Activated CD4-positive, alpha-beta memory T cell treated with anti-CD3 and anti-CD28 coated beads for 36 hours (primary cell): ENCODE measurements around the gene ERBB4. TPM values are rescaled to one million over a fixed set of nuclear protein-coding genes. Genes with fewer than 3 reads are reported as not detected.

ENCODE experiments used
- CTCF ChIA-PET: fragments of 350-600 bp; sonication (Branson Sonifier 250); formaldehyde crosslinking; loops from one replicate; lab custom pipeline; 2021; ENCODE audit warnings: antibody characterized with exemption, inconsistent platforms; lab: Charles Lee
- POLR2A ChIA-PET: fragments of 350-600 bp; sonication (Branson Sonifier 250); formaldehyde crosslinking; loops from one replicate; lab custom pipeline; 2021; ENCODE audit warnings: antibody characterized with exemption; lab: Charles Lee
- DNase-seq: peaks from one replicate; pipeline ENCODE4 v3.0.0-alpha.2; 2020
- H3K27ac Mint-ChIP-seq: one replicate; pipeline ENCODE4 v1.8.0; 2021; ENCODE audit warnings: mixed read lengths
- H3K27me3 Mint-ChIP-seq: one replicate; pipeline ENCODE4 v1.8.0; 2021; ENCODE audit warnings: mixed read lengths
- H3K36me3 Mint-ChIP-seq: one replicate; pipeline ENCODE4 v1.8.0; 2021; ENCODE audit warnings: mixed read lengths
- H3K4me1 Mint-ChIP-seq: one replicate; pipeline ENCODE4 v1.8.0; 2021; ENCODE audit warnings: low read depth, mixed read lengths
- H3K4me3 Mint-ChIP-seq: one replicate; pipeline ENCODE4 v1.8.0; 2021; ENCODE audit warnings: mild to moderate bottlenecking, mixed read lengths
- H3K9me3 Mint-ChIP-seq: one replicate; pipeline ENCODE4 v1.8.0; 2021; ENCODE audit warnings: mixed read lengths
- intact Hi-C: fragments of 100-400 bp; cut with micrococcal nuclease; formaldehyde crosslinking; loops from one replicate; pipeline ENCODE4 v1.15.1; 2023
- total RNA-seq, 2 experiments: library from RNA; stranded (reverse); gene quantifications; one replicate each; pipeline ENCODE4 v1.2.3, GENCODE V29; 2021

ERBB4 gene
- total RNA-seq, 2 experiments from 2014 or later = not detected

- peaks cover 4% of the 10 kb centered on the region for H3K9me3 Mint-ChIP-seq
- H3K4me3 Mint-ChIP-seq = no peak overlapping the region
- POLR2A ChIA-PET = no interaction called here
- CTCF ChIA-PET = no interaction called here
- no peak for DNase-seq
- H3K4me1 Mint-ChIP-seq = no peaks in the 10 kb centered on the region
- intact Hi-C loops = no loop called here
- no peak overlapping the region for H3K27ac Mint-ChIP-seq
- no peaks in the 10 kb centered on the region for H3K27me3 Mint-ChIP-seq
- no peaks in the 10 kb centered on the region for H3K36me3 Mint-ChIP-seq
Measured at GRCh38 chr2:212414767-212415211, 123.8 kb downstream of the ERBB4 start.

DNA sequence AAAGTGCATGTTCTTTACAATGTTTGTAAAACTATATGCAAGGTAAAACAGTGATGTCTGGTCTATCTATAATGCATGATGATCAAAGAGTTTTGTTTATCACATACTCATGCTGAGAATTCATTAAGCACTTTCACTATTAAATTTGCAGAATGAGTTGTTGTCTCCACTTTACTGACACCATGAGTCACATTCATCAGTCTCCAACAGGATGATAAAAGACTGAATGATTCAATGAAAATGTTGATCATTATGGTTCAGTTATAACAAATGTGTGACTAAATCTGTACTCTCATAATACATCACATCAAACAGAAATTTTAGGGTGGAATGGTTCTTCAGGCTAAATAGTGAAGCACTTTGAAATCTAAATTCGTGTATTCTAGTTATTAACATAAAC lies 129.0 kb downstream of the ERBB4 start:
- intact Hi-C loops = no loop called here
- H3K27me3 Mint-ChIP-seq = no peaks in the 10 kb centered on the region

DNA sequence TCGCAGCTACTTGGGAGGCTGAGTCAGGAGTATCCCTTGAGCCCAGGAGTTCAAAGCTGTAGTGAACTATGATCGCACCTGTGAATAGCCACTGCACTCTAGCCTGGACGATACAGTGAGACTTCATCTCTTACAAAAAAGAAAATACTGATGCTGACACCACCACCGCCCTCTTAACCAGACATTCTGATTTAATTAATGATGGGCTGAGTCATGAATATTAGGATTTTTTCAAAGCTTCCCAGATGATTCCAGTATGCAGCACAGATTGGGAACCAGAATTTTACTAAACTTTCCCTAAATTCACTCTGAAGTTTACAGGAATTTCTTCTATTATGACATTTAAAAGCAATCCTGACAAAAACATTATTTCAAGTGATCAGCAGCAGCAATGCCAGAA lies 130.1 kb downstream of the ERBB4 start:
- H3K4me1 Mint-ChIP-seq = no peaks in the 10 kb centered on the region
- intact Hi-C loops = no loop called here
- ChIA-PET POLR2A (no interaction called here), CTCF (no interaction called here)
- peaks cover 14% of the 10 kb centered on the region for H3K9me3 Mint-ChIP-seq
- no peak overlapping the region for H3K4me3 Mint-ChIP-seq
- H3K27ac Mint-ChIP-seq = no peak overlapping the region
- no peaks in the 10 kb centered on the region for H3K27me3 Mint-ChIP-seq
- no peaks in the 10 kb centered on the region for H3K36me3 Mint-ChIP-seq
- DNase-seq = no peak

More for the DNA sequence above, 129.0 kb downstream of the ERBB4 start:
- no peak for DNase-seq
- Mint-ChIP-seq H3K9me3 (peaks cover 14% of the 10 kb centered on the region), H3K4me3 (no peak overlapping the region), H3K4me1 (no peaks in the 10 kb centered on the region), H3K36me3 (no peaks in the 10 kb centered on the region), H3K27ac (no peak overlapping the region)
- ChIA-PET CTCF (no interaction called here), POLR2A (no interaction called here)

GRCh38 chr2:212406716-212407115 lies 131.9 kb downstream of the ERBB4 start:
- ChIA-PET CTCF (no interaction called here), POLR2A (no interaction called here)
- intact Hi-C loops = no loop called here

GRCh38 chr2:212402316-212402715 lies 136.3 kb downstream of the ERBB4 start:
- Mint-ChIP-seq H3K36me3 (no peaks in the 10 kb centered on the region), H3K4me1 (no peaks in the 10 kb centered on the region), H3K27ac (no peak overlapping the region), H3K4me3 (no peak overlapping the region), H3K9me3 (peaks cover 11% of the 10 kb centered on the region), H3K27me3 (no peaks in the 10 kb centered on the region)
- no peak for DNase-seq
- intact Hi-C loops = no loop called here
- ChIA-PET CTCF (no interaction called here), POLR2A (no interaction called here)

More at GRCh38 chr2:212406716-212407115, 131.9 kb downstream of the ERBB4 start:
- no peak for DNase-seq
- Mint-ChIP-seq H3K27me3 (no peaks in the 10 kb centered on the region), H3K36me3 (no peaks in the 10 kb centered on the region), H3K9me3 (peaks cover 11% of the 10 kb centered on the region), H3K4me1 (no peaks in the 10 kb centered on the region), H3K4me3 (no peak overlapping the region), H3K27ac (no peak overlapping the region)

DNA sequence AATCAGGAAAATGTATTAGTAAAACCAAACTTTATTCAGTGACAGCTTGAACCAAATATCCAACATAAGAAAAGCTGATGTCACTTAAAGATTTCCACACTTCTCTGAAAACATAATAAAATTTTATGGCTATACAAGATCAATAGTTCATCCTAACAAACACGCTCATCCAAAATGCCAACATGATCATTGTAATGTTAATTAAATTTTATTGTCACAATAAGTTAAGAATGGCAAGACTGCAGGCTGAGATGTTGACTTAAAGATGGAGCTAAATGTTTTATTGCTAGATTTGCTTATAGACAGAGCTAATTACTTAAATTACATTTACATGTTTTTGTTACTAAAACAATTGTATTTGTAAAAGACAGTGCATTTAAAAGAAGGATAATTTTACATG lies 140.3 kb downstream of the ERBB4 start:
- intact Hi-C loops = no loop called here
- no peak for DNase-seq
- no peak overlapping the region for H3K27ac Mint-ChIP-seq
- POLR2A ChIA-PET = no interaction called here
- no peaks in the 10 kb centered on the region for H3K4me1 Mint-ChIP-seq
- H3K9me3 Mint-ChIP-seq = no peaks in the 10 kb centered on the region
- no peaks in the 10 kb centered on the region for H3K27me3 Mint-ChIP-seq
- H3K4me3 Mint-ChIP-seq = no peak overlapping the region
- CTCF ChIA-PET = no interaction called here
- H3K36me3 Mint-ChIP-seq = no peaks in the 10 kb centered on the region

DNA sequence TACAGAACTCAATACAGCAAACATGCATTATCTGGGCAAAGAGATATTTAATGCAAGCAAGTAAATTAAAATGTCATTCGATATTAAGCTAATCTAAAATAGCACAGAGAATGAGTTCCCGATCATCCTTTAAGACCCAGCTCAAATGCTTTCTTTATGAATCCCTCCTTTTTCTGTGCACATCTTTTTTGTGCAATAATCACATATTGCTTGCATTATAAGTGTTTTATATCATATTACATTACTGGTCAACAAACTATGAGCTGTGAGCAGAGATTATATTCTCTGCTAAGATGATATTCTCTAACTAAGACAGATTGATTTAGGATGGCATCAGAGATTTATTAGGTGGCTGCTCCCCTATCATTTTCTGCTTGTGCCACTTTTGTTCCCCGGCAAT lies 146.1 kb downstream of the ERBB4 start:
- Mint-ChIP-seq H3K36me3 (no peaks in the 10 kb centered on the region), H3K4me1 (no peaks in the 10 kb centered on the region), H3K27me3 (no peaks in the 10 kb centered on the region), H3K4me3 (no peak overlapping the region), H3K9me3 (no peaks in the 10 kb centered on the region), H3K27ac (no peak overlapping the region)
- ChIA-PET POLR2A (no interaction called here), CTCF (no interaction called here)
- no peak for DNase-seq
- intact Hi-C loops = no loop called here

DNA sequence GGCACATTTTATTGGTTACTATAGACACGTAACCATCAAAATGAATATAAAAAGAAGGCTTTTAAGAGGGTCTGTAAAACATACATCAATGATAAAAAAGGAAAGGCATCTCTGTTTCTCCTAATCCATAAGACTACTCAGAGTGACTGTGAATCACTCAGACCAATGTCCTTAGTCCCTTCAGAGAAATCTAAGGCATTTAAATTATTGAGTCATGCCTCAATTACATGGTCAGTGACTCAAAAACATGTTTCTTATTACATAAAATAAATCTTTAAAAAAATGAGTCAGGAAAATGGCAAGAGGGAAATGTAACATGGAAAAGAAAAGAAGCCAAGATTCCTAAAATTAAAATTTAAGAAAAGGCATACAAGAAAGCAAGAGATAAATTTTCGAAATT lies 146.6 kb downstream of the ERBB4 start:
- ChIA-PET CTCF (no interaction called here), POLR2A (no interaction called here)
- no peaks in the 10 kb centered on the region for H3K36me3 Mint-ChIP-seq
- H3K27me3 Mint-ChIP-seq = no peaks in the 10 kb centered on the region
- no peaks in the 10 kb centered on the region for H3K9me3 Mint-ChIP-seq
- intact Hi-C loops = no loop called here
- no peak overlapping the region for H3K27ac Mint-ChIP-seq
- H3K4me3 Mint-ChIP-seq = no peak overlapping the region
- no peaks in the 10 kb centered on the region for H3K4me1 Mint-ChIP-seq
- no peak for DNase-seq

- Mint-ChIP-seq H3K36me3 (no peaks in the 10 kb centered on the region), H3K4me1 (no peaks in the 10 kb centered on the region), H3K9me3 (no peaks in the 10 kb centered on the region), H3K27ac (no peak overlapping the region), H3K27me3 (no peaks in the 10 kb centered on the region), H3K4me3 (no peak overlapping the region)
- ChIA-PET CTCF (no interaction called here), POLR2A (no interaction called here)
- no peak for DNase-seq
- intact Hi-C loops = no loop called here
Measured at GRCh38 chr2:212387146-212387545, 151.5 kb downstream of the ERBB4 start.

GRCh38 chr2:212385241-212385640 lies 153.4 kb downstream of the ERBB4 start:
- intact Hi-C loops = no loop called here
- no peak overlapping the region for H3K4me3 Mint-ChIP-seq
- no peaks in the 10 kb centered on the region for H3K4me1 Mint-ChIP-seq
- no peaks in the 10 kb centered on the region for H3K36me3 Mint-ChIP-seq
- POLR2A ChIA-PET = no interaction called here
- H3K9me3 Mint-ChIP-seq = no peaks in the 10 kb centered on the region
- H3K27me3 Mint-ChIP-seq = no peaks in the 10 kb centered on the region
- CTCF ChIA-PET = no interaction called here
- DNase-seq = no peak
- H3K27ac Mint-ChIP-seq = no peak overlapping the region

DNA sequence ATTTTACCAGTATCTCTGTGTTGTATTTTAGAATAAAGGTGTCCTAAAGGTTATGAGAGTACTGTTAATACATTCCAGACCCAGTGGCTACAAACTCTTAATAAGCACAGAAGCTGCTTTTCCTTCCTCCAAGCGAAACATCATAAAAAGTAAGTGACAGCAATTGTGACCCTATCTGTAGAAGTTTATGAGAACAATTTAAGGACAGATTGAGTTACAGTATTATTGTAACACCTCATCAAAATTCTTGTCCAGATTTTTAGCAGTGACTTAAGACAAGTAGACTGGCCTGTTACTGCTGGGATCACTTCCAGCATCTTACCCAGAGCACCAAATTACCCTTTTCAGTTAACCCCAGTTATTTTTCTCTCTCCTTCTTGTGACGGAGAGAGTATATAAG lies 154.6 kb downstream of the ERBB4 start:
- Mint-ChIP-seq H3K4me3 (no peak overlapping the region), H3K4me1 (no peaks in the 10 kb centered on the region), H3K27me3 (no peaks in the 10 kb centered on the region), H3K9me3 (no peaks in the 10 kb centered on the region), H3K27ac (no peak overlapping the region), H3K36me3 (no peaks in the 10 kb centered on the region)
- POLR2A ChIA-PET = no interaction called here
- CTCF ChIA-PET = no interaction called here
- intact Hi-C loops = no loop called here
- DNase-seq = no peak

GRCh38 chr2:212381428-212382102 lies 157.0 kb downstream of the ERBB4 start:
- no peaks in the 10 kb centered on the region for H3K27me3 Mint-ChIP-seq
- DNase-seq = no peak
- H3K4me1 Mint-ChIP-seq = no peaks in the 10 kb centered on the region
- H3K27ac Mint-ChIP-seq = no peak overlapping the region
- intact Hi-C loops = no loop called here
- no peaks in the 10 kb centered on the region for H3K36me3 Mint-ChIP-seq
- CTCF ChIA-PET = no interaction called here
- H3K4me3 Mint-ChIP-seq = no peak overlapping the region
- POLR2A ChIA-PET = no interaction called here
- no peaks in the 10 kb centered on the region for H3K9me3 Mint-ChIP-seq

- ChIA-PET POLR2A (no interaction called here), CTCF (no interaction called here)
- no peaks in the 10 kb centered on the region for H3K27me3 Mint-ChIP-seq
- no peaks in the 10 kb centered on the region for H3K4me1 Mint-ChIP-seq
- no peak overlapping the region for H3K27ac Mint-ChIP-seq
- H3K36me3 Mint-ChIP-seq = no peaks in the 10 kb centered on the region
- intact Hi-C loops = no loop called here
- H3K9me3 Mint-ChIP-seq = no peaks in the 10 kb centered on the region
- no peak overlapping the region for H3K4me3 Mint-ChIP-seq
- DNase-seq = no peak
Measured at GRCh38 chr2:212379103-212379502, 159.5 kb downstream of the ERBB4 start.
